Measurements from ENCODE around the gene BLMH. TPM values are rescaled to one million over a fixed set of nuclear protein-coding genes. Genes with fewer than 3 reads are reported as not detected.

Gene BLMH
- total and polyA plus RNA-seq, 4 donors: 4.2 to 17.5 (median 12.9) TPM

DNA sequence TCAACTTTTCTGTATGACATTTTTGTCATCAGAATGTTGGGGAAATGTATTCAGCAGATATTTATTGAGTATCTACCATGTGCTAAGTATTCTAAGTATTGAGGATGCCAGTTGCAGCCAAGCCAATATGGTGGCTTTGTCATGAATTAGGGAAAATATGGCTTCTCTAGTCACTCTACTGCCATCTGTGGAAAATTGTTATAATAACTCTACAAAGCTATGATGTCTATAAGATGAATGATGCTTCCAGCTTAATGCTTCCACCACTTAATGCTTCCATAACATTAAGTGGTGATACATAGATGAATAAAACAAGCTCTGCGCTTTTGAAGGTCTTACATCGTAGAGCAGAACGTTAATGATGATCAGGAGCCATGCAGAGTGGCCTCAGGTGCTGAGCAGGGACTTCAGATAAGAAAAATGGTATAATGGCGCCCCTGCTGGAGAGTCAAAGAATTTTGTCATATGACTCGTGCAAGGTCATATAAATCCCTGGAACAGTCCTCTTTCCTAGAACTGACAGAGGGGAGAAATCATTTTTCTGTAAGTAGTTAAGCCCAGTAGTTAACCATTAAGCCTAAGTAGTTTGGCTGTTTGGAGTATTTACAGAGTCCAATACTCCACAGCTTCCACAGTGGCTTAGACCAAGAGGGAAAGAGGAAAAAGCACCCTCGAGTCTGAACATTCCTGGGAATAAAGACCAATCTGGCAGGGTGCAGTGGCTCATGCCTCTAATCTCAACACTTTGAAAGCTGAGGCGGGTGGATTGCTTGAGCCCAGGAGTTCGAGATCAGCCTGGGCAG lies 44.8 kb upstream of the BLMH start:
- H3K27ac ChIP-seq (ENCODE audit: low read depth in 1 of 2, low read length in 2 of 2): peak overlapping the region in 1 of 2 donors; percentile 20
- DNase-seq (ENCODE audit: low spot score): peak; percentile 60
- 40% methylated on average over 8 of the region's 8 CpGs for WGBS

More for the DNA sequence above, 44.8 kb upstream of the BLMH start:
- peaks cover 9 to 23% (median 17%) of the 10 kb centered on the region in 4 donors for H3K4me1 ChIP-seq (ENCODE audit: control insufficient read depth in 4 of 4, insufficient read depth in 4 of 4, low read length in 3 of 4)
- no peak overlapping the region for H3K4me3 ChIP-seq (ENCODE audit: low read depth in 1 of 3, low read length in 3 of 3)
- H3K9ac ChIP-seq (ENCODE audit: low read depth in 1 of 2, low read length in 2 of 2): no peak overlapping the region
- H3K36me3 ChIP-seq (ENCODE audit: control insufficient read depth in 4 of 4, insufficient read depth in 3 of 4, low read depth in 1 of 4, low read length in 3 of 4): no peaks in the 10 kb centered on the region
- peak; percentile 26 for TF ChIP-seq HNF4G (IDR thresholded peaks at IDR 0.05)
- TF ChIP-seq YY1 (IDR thresholded peaks at IDR 0.05): peak; percentile 73
- TF ChIP-seq, protein P1, sequence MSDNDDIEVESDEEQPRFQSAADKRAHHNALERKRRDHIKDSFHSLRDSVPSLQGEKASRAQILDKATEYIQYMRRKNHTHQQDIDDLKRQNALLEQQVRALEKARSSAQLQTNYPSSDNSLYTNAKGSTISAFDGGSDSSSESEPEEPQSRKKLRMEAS (IDR thresholded peaks at IDR 0.05): peak; percentile 17
- TF ChIP-seq, protein P2, sequence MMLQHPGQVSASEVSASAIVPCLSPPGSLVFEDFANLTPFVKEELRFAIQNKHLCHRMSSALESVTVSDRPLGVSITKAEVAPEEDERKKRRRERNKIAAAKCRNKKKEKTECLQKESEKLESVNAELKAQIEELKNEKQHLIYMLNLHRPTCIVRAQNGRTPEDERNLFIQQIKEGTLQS (IDR thresholded peaks at IDR 0.05): no peak
- TF ChIP-seq, protein P3, sequence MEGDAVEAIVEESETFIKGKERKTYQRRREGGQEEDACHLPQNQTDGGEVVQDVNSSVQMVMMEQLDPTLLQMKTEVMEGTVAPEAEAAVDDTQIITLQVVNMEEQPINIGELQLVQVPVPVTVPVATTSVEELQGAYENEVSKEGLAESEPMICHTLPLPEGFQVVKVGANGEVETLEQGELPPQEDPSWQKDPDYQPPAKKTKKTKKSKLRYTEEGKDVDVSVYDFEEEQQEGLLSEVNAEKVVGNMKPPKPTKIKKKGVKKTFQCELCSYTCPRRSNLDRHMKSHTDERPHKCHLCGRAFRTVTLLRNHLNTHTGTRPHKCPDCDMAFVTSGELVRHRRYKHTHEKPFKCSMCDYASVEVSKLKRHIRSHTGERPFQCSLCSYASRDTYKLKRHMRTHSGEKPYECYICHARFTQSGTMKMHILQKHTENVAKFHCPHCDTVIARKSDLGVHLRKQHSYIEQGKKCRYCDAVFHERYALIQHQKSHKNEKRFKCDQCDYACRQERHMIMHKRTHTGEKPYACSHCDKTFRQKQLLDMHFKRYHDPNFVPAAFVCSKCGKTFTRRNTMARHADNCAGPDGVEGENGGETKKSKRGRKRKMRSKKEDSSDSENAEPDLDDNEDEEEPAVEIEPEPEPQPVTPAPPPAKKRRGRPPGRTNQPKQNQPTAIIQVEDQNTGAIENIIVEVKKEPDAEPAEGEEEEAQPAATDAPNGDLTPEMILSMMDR (IDR thresholded peaks at IDR 0.05; ENCODE audit: low read depth, low read length, missing input control): peak; percentile 66
- TF ChIP-seq, protein P4, sequence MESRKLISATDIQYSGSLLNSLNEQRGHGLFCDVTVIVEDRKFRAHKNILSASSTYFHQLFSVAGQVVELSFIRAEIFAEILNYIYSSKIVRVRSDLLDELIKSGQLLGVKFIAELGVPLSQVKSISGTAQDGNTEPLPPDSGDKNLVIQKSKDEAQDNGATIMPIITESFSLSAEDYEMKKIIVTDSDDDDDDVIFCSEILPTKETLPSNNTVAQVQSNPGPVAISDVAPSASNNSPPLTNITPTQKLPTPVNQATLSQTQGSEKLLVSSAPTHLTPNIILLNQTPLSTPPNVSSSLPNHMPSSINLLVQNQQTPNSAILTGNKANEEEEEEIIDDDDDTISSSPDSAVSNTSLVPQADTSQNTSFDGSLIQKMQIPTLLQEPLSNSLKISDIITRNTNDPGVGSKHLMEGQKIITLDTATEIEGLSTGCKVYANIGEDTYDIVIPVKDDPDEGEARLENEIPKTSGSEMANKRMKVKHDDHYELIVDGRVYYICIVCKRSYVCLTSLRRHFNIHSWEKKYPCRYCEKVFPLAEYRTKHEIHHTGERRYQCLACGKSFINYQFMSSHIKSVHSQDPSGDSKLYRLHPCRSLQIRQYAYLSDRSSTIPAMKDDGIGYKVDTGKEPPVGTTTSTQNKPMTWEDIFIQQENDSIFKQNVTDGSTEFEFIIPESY (IDR thresholded peaks at IDR 0.05): peak; percentile 46
- TF ChIP-seq HNF4A (conservative IDR thresholded peaks at IDR 0.05): peak; percentile 66 to 87
- TF ChIP-seq FOXA2 (IDR thresholded peaks at IDR 0.05): no peak
- no peak for TF ChIP-seq NR2F2 (IDR thresholded peaks at IDR 0.05)
- TF ChIP-seq, protein P5, sequence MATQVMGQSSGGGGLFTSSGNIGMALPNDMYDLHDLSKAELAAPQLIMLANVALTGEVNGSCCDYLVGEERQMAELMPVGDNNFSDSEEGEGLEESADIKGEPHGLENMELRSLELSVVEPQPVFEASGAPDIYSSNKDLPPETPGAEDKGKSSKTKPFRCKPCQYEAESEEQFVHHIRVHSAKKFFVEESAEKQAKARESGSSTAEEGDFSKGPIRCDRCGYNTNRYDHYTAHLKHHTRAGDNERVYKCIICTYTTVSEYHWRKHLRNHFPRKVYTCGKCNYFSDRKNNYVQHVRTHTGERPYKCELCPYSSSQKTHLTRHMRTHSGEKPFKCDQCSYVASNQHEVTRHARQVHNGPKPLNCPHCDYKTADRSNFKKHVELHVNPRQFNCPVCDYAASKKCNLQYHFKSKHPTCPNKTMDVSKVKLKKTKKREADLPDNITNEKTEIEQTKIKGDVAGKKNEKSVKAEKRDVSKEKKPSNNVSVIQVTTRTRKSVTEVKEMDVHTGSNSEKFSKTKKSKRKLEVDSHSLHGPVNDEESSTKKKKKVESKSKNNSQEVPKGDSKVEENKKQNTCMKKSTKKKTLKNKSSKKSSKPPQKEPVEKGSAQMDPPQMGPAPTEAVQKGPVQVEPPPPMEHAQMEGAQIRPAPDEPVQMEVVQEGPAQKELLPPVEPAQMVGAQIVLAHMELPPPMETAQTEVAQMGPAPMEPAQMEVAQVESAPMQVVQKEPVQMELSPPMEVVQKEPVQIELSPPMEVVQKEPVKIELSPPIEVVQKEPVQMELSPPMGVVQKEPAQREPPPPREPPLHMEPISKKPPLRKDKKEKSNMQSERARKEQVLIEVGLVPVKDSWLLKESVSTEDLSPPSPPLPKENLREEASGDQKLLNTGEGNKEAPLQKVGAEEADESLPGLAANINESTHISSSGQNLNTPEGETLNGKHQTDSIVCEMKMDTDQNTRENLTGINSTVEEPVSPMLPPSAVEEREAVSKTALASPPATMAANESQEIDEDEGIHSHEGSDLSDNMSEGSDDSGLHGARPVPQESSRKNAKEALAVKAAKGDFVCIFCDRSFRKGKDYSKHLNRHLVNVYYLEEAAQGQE (IDR thresholded peaks at IDR 0.05): no peak
- TF ChIP-seq SP1 (IDR thresholded peaks at IDR 0.05): peak; percentile 86
- peak; percentile 58 to 70 for TF ChIP-seq RXRA (IDR thresholded peaks at IDR 0.05)
- peak; percentile 82 to 83 for TF ChIP-seq RAD21 (IDR thresholded peaks at IDR 0.05)
- peak; percentile 41 for TF ChIP-seq TAF1 (conservative IDR thresholded peaks at IDR 0.05)
- peak; percentile 57 to 58 for TF ChIP-seq JUND (IDR thresholded peaks at IDR 0.05)
- TF ChIP-seq EGR1 (IDR thresholded peaks at IDR 0.05; ENCODE audit: low read depth in 2 of 2): no peak
- H3K27me3 ChIP-seq (ENCODE audit: control insufficient read depth in 4 of 4, insufficient read depth in 4 of 4, low read length in 3 of 4): no peaks in the 10 kb centered on the region
- H3K9me3 ChIP-seq (ENCODE audit: control insufficient read depth in 4 of 4, low read length in 3 of 4): no peaks in the 10 kb centered on the region
